A673 (cell line): ENCODE data around the gene EEF1AKMT3.

Experiments used
- CTCF ChIP-seq: fragments of 300-800, 200-600 bp; sonication (generic); conservative IDR thresholded peaks from 2 replicates; pipeline ENCODE4 v1.5.1; 2017; ENCODE audit warnings: low read depth, mild to moderate bottlenecking, antibody characterized with exemption, low read length, moderate library complexity, mixed read lengths
- EZH2 ChIP-seq: fragments of 200-600 bp; sonication (generic); IDR thresholded peaks from 2 replicates; pipeline ENCODE4 v1.6.1; 2017; ENCODE audit warnings: borderline replicate concordance, low read depth, mild to moderate bottlenecking, mixed read lengths, antibody characterized with exemption, low read length; ENCODE audit not compliant: poor library complexity, severe bottlenecking

DNA sequence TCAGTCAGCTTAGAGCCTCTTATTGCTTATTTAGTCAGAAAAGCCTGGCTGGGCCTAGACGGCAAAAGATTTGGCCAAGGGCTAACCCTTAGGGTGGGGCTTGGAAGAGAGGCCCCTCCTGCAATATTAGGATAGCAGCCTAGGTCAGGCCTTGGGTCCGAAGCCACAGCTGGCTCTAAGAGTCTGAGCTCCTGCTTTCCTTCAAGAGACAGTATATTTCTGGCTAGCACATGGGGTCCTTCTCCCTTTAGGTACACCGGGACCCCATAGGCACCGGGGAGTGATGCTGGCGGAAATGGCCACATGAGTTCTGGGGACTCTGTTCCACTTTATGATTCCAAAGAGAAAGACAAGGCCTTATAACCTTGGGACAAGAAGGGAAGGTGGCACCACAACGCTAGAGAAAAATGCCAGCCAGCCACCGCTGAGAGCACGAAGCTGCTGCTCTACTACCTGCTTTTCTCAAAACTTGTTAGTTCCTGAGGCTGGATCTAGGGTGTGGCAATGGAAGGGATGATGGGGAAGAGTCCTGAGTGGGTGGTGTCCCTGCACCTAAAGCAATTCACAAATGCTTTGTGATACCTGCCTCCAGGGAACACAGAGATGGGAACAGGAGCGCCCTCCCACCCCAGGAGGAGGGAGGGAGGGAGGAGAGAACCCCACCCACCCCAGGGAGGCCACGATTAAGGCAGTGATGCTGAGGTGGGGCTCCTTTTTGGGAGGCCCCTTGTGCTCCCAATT lies 49.2 kb downstream of the EEF1AKMT3 start:
- TF ChIP-seq CTCF (no peak), EZH2 (no peak)
